OCI-LY3 (cell line): ENCODE results near the gene MTHFS.
"Not testable (repeated sequence)": the region's sequence is repeated elsewhere in the genome, so short reads cannot be mapped to it uniquely, and the experiment has no call there.

Experiments
- CTCF ChIP-seq: fragments of 200-600, 300-600 bp; sonication (generic); IDR thresholded peaks from 2 replicates; pipeline ENCODE4 v1.5.1; 2014; ENCODE audit warnings: antibody characterized with exemption, low read length, low read depth
- EZH2phosphoT487 ChIP-seq: fragments of 200-600 bp; shearing (Covaris generic); IDR thresholded peaks from 2 replicates; pipeline ENCODE4 v1.6.1; 2018; ENCODE audit warnings: antibody characterized with exemption, mixed run types, low read depth

- TF ChIP-seq CTCF, EZH2phosphoT487: not testable (repeated sequence)
These were observed 38.9 kb upstream of the MTHFS start for GRCh38 chr15:79935556-79936201.
